Measurements from ENCODE around the gene NUDT11.
"Not testable (repeated sequence)": the region's sequence is repeated elsewhere in the genome, so short reads cannot be mapped to it uniquely, and the experiment has no call there.

The NUDT11 gene

DNA sequence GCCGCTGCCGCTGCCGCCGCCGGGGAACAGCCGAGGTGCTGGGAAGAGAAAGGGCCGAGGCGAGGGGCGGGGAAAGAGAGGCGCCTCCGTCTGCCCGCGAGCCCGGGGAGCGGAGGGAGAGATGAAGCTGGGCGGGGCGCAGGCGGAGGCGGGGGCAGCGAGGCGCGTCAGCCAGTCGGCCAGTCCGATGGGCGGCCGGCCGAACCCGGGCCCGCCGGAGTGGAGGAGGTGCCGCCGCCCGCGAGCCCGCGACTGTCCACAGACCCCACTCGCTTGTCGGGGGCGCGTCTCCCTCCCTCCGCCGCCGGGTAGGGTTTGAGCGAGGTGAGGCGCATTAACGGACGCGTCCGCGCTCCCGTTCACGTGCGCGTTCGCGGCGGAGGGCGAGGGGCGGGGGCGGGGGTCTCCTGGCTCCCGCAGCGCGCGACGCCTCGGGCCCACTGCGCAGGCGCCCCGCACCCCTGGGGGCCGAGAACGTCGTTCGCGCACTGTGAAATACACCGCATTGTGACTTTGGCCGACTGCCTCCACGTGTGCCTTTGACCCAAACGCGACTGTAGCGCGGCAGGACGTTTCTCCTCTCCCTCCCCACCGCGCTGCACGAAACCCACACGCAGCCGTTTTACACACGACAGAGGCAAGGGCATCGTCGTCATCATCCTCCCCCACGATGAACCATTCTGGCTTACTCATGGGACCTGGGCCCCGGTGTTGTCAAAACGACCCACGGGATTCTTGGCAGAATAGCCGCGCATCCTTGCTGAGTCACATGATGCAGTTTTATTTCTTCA lies at the start of gene NUDT11:
TSS of gene NUDT11 (minus strand) at position 92 of the 791 bp plus-strand sequence. CDS start 148 bp downstream, outside the sequence.
- DNase-seq (ENCODE audit: low read depth in 2 of 2, low spot score in 1 of 2): no peak

DNA sequence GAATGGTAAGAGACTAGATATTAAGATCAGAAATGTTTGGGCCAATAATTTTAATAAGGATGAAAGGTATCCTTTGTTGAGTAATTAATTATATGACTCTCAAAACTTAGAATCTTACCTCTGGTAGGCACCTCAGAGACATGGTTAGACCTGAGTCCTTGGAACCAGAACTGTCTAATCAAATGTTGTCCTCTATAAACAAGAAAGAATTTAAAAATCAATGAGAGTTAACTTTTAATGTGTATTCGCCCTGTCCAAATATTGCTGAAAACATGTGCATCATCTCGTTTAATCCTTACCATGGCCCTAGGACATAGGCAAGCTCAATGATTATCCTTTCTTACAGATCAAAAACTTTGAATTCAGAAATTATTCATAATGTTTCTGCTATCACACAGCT lies 24.0 kb upstream of the NUDT11 start:
- no peak for DNase-seq (ENCODE audit: low read depth in 2 of 2, low spot score in 1 of 2)

DNA sequence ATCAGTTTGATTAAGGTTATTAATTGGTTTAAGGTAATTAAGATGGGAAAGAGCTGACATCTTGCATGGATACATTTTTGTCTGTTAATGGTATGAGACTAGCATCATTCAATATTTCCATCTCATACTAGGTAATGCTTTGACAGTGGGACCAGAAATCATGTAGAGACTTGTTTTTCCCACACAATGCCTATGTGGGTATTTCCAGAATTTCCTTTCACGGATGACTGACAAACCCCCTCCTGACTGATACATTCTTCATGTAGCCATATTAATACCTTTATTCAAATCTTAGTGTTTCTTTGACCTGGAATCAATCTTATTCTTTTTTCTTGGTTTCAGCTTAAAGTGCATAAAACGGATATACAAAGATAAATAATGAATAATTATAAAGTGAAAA lies 22.7 kb upstream of the NUDT11 start:
- DNase-seq (ENCODE audit: low read depth in 2 of 2, low spot score in 1 of 2): not testable (repeated sequence)

DNA sequence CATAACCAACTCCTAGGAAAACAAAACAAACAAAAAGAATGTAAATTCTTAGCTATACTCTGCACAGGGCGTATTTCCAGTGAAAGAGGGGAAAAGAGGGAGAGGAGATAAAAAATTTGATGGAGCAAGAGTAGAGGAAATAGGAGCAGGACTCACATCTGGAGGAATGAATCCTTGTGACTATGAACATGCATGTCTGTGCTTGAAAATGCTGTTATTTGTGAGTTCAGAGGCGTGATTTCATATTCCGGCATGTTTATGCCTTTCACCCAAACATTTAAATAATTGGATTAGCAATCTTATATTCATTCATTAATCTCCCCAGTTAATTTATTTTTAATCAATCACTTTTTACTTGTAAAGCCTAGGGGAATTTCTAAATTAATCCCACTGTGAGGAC lies 11.2 kb upstream of the NUDT11 start:
- no peak for DNase-seq (ENCODE audit: low read depth in 2 of 2, low spot score in 1 of 2)

DNA sequence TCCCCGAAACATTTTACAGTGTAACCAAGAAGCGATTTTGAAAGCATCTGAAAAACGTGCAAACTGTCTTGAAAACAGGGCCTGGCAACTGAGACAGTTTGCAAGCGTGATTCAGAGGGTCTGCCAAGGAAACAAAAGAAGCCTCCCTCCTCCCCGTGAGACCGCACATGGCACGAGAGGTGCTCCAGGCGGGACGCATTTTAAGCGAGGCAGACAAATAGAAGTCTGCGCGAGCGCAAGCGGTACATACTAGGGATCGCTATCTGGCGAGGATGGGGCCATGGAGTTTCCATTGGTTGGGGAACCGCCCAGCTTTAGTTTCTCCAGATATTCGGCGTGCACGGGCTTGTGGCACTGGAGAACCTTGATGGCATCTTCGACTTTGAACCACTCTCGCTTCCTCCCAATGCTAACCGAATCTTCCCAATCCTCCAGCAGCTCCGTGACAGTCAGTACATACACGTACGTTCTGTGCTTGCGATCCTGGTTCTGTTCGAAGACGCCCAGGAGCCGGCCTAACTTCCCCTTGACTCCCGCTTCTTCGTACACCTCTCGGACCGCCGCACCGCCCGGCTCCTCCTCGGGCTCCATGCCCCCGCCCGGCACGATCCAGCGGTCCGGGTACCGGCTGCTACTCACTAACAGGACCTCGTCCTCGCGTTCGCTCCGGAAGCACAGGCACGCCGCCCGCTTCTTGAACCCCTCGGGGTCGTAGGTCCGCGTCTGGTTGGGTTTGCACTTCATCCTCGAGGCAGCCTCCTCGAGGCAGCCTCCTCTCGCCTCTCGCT lies 497 bp downstream of the NUDT11 start:
- DNase-seq (ENCODE audit: low read depth in 2 of 2, low spot score in 1 of 2): not testable (repeated sequence)

DNA sequence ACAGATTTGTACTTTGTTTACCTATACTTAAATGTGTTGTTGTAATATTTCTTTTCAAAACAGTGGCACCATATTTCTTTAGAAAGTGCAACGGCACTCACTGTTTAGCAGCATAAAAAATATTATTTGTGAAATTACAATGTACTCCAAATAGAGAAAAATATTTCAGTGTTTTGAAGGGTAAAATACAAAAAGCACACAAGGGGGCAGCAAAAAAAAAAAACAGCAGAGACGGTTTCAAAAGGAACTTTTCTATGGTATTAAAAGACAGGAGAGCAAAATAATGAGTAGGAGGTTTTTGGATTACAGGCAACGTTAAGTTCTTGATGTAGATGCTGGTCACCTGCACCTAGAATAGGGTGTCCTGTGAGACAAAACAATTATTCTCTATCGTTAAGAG lies 2.0 kb downstream of the NUDT11 start:
- no peak for DNase-seq (ENCODE audit: low read depth in 2 of 2, low spot score in 1 of 2)

DNA sequence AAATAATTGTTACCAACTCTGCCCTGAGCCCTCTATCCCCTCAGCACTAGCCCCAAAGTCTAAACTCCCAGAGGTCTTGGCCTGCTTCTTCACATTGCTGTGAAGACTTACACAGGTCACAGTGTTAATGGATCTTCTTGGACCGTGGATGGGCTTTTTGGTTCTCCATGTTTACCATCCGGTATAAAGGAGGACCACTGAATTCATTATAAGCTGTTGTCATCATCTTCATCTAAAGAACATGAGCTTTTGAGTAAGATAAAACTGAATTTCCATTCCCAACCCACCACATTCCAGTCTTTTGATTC lies 8.5 kb downstream of the NUDT11 start:
- DNase-seq (ENCODE audit: low read depth in 2 of 2, low spot score in 1 of 2): no peak

DNA sequence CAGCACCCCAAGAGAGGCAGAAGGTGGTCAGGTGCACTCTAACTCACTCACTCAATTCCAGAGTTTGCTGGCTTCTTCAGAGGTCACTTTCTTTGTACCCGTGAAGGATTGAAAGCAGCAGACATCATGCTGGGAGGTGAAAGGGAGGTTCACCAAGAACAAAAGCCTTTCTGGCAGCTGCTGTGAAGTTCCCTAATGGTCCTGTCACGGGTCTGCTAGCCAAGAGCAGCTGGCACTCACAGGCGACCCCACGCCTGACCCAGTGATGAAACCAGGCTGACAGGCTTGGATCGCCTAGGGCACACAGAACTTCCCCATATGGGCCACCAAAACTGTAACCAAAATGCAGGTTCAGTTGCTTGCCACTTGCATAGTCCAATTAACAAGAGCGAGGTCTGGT lies 11.8 kb downstream of the NUDT11 start:
- no peak for DNase-seq (ENCODE audit: low read depth in 2 of 2, low spot score in 1 of 2)

DNA sequence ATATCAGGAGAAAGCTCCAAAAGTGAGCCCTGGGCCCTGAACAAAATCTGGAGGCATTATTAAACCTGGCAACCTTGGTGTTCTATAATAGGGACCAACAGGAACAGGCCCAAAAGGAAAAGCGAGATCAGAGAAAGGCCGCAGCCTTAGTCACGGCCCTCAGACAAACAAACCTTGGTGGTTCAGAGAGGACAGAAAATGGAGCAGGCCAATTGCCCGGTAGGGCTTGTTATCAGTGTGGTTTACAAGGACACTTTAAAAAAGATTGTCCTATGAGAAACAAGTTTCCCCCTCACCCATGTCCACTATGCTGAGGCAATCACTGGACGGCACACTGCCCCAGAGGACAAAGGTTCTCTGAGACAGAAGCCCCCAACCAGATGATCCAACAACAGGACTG lies 14.0 kb downstream of the NUDT11 start:
- not testable (repeated sequence) for DNase-seq (ENCODE audit: low read depth in 2 of 2, low spot score in 1 of 2)

DNA sequence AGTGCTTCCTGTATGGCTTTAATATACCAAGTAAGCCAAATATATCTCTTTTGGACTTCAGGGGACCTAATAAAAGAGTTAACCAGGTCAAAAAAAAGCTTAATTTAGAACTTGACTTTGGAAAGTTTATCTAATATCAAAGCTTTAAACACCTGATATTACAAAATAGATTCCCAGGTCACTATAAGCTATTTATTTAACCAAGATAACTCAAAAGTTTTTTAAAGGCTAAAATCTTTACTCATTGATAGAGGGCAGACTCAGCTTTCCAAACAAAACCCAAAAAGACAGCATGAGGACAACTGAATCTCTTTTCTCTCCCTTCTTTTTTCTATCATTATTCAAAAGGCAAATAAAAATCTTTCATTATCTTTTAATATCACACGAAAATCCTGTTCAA lies 19.5 kb downstream of the NUDT11 start:
- DNase-seq (ENCODE audit: low read depth in 2 of 2, low spot score in 1 of 2): no peak

DNA sequence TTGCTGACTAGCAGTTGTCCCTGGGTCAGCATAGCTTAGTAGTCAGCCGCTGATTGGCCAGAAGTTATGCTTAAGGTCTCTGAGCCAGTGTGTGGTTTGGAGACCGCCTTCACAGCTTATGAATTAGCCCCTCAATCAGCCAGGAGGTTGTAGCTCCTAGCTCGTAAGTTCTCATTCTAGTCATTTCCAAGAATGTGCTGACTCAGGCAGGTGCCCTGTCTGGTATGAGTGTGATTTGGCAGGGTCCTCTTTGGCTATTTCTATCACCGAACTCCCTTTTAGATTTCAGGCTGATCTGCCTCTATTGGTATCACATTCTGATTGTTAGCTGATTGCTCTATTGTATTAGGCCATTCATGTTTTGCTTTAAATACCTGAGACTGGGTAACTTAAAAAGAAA lies 33.1 kb downstream of the NUDT11 start:
- no peak for DNase-seq (ENCODE audit: low read depth in 2 of 2, low spot score in 1 of 2)

DNA sequence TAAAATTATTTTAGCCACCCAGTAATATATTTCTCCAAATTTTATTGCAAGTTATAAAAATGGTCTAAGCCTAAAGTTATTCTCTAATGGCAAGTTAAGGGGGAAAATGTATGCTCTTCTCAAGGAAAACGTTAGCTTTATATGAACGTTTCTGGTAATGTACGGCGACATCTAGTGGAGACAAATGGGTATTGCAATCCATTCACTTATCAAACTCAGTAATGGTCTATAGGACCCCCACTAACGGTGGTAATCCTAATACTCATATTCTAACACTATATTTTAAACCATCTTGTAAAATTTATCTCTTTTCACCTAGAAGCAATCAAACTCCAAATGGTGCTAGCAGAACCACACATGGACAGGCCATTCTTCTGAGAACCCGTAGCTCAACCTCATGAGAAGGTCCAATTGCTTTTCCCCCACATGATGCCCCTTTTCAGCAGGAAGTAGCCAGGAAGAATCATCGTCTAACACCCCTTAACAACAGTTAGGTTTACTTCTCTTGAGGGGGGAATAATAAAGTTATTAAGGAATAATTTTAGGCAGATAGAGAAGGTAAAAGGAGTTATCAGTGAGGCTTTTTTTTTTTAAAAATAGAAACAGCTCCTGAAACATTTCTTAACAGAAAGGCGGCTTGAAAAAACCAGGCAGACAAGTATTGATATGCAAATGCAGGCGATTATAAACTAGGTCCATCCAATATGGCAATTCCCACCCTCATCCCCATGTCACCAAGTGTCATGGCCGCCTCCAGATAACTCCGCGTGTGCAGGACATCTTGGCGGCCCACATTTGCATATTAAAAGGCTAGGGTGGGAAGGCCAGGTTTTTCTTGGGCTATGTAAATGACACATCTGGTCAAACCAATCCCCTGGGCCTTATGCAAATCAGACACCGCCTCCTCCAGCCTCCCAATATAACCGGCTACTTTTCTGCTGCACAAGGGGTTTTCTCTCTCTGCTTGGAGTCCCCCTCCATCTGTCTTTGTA lies 35.0 kb downstream of the NUDT11 start:
- no peak for DNase-seq (ENCODE audit: low read depth in 2 of 2, low spot score in 1 of 2)

DNA sequence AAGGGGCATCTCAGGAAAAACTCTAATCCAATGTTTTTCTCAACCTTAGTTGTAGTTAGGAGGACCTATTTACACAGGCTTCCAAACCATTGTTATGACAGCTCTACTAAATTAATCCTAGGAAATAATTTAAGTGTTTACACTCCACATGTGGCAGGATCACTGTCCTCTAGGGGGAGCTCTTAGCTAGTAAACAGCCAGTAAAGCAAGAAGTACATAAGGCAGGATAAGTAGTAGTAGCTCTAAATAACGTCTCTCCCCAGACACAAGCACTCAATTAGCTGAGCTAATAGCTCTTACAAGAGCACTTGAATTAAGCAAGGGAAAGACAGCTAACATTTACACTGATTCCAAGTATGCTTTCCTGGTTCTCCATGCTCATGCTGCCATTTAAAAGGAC lies 37.3 kb downstream of the NUDT11 start:
- no peak for DNase-seq (ENCODE audit: low read depth in 2 of 2, low spot score in 1 of 2)

DNA sequence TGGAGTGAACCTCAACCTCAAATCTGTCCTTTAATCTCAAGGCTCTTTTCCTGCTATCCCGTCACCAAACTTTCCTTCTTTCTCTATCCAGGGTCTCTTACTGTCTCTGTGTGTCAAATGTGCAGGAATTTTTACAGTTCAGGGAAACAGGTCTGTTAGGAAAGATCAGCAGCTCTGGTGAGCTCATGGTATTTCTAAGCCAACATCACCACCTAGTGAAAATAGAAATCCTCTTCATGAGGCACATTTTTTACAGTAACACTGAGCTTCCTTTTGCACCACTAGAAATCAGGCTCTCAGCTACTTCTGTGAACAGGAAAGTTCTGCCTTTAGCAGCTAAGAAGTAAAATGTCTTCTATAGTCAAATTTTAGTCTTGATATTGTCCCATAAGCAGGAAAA lies 39.6 kb downstream of the NUDT11 start:
- DNase-seq (ENCODE audit: low read depth in 2 of 2, low spot score in 1 of 2): no peak

DNA sequence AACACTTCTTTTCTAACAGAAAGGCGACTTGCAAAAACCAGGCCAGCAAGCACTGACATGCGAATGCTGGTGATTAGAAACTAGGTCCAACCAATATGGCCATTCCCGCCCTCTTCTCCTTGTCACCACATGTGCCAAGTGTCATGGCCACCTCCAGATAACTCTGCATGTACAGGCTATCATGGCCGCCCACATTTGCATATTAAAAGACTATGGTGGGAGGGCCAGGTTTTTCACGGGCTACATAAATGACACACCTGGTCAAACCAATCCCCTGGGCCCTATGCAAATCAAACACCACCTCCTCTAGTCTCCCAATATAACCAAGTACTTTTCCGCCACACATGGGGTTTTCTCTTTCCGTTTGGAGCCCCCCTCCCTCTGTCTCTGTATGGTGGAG lies 40.1 kb downstream of the NUDT11 start:
- no peak for DNase-seq (ENCODE audit: low read depth in 2 of 2, low spot score in 1 of 2)

DNA sequence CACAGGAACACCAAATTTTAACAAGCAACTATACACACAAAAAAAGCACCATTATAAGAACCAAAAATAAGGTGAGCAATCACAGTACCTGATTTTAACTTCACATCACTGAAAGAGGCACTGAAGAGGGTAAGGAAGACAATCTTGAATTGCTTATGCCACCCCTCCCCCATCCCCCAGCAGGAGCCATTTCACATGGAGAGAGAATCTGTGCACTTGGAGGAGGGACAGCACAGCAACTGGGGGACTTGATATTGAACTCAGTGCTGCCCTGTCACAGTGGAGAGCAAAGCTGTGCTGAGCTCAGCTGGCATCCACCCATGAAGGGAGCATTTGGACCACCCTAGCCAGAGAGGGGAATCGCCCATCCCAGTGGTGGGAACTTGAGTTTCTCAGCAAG lies 56.0 kb downstream of the NUDT11 start:
- no peak for DNase-seq (ENCODE audit: low read depth in 2 of 2, low spot score in 1 of 2)
